Bronchial epithelial cell (primary cell): ENCODE results near the gene PKDCC. TPM values are rescaled to one million over a fixed set of nuclear protein-coding genes. Genes with fewer than 3 reads are reported as not detected.

ENCODE experiments used
- DNase-seq: peaks from one replicate; pipeline ENCODE4 v3.0.0-alpha.2; 2010; ENCODE audit warnings: low read depth
- FAIRE-seq: peaks from 2 replicates; lab custom pipeline; 2011; peaks lifted over from hg19 to GRCh38; lab: Jason Lieb, UNC
- H3K27me3 ChIP-seq: 2 replicates; pipeline ENCODE4 v1.5.1; 2011; ENCODE audit warnings: low read length; ENCODE audit not compliant: control insufficient read depth, insufficient read depth
- H3K36me3 ChIP-seq: 2 replicates; pipeline ENCODE4 v1.5.1; 2011; ENCODE audit warnings: low read length; ENCODE audit not compliant: control insufficient read depth, insufficient read depth
- H3K4me3 ChIP-seq: 2 replicates; pipeline ENCODE4 v1.5.1; 2011; ENCODE audit warnings: mild to moderate bottlenecking, low read depth, low read length, control low read depth
- CTCF ChIP-seq: IDR thresholded peaks from 2 replicates; pipeline ENCODE4 v1.5.1; 2011; ENCODE audit warnings: mild to moderate bottlenecking, moderate library complexity, low read length, control low read depth, inconsistent platforms; ENCODE audit not compliant: insufficient read depth, severe bottlenecking
- total RNA-seq: library from RNA; depleted of rRNA; stranded (reverse); fragments of >200 nt; gene quantifications from 2 replicates; pipeline ENCODE4 v1.2.1, GENCODE V29; 2014

Gene PKDCC
- total RNA-seq, 1 donor from 2014 or later, result 0.79 TPM

GRCh38 chr2:42028571-42029148 is 19.2 kb upstream of the PKDCC start:
- no peak for TF ChIP-seq CTCF
- H3K36me3 ChIP-seq, result no peaks in the 10 kb centered on the region
- H3K4me3 ChIP-seq, result no peak overlapping the region
- H3K27me3 ChIP-seq, result peaks cover 2% of the 10 kb centered on the region
- no peak for DNase-seq
- FAIRE-seq, result no peak

GRCh38 chr2:42029171-42029570 is 18.6 kb upstream of the PKDCC start:
- Histone ChIP-seq H3K27me3 (peaks cover 2% of the 10 kb centered on the region), H3K36me3 (no peaks in the 10 kb centered on the region), H3K4me3 (no peak overlapping the region)
- TF ChIP-seq CTCF, result no peak
- FAIRE-seq (no peak), DNase-seq (no peak)

- FAIRE-seq (no peak), DNase-seq (no peak)
- Histone ChIP-seq H3K36me3 (no peaks in the 10 kb centered on the region), H3K27me3 (peaks cover 2% of the 10 kb centered on the region), H3K4me3 (no peak overlapping the region)
- no peak for TF ChIP-seq CTCF
These were observed 18.1 kb upstream of the PKDCC start for GRCh38 chr2:42029639-42030199.

- no peak for TF ChIP-seq CTCF
- Histone ChIP-seq H3K27me3 (peaks cover 2% of the 10 kb centered on the region), H3K4me3 (no peak overlapping the region), H3K36me3 (no peaks in the 10 kb centered on the region)
- FAIRE-seq (no peak), DNase-seq (no peak)
These were observed 17.5 kb upstream of the PKDCC start for GRCh38 chr2:42030200-42030759.

GRCh38 chr2:42030829-42031228 is 17.0 kb upstream of the PKDCC start:
- Histone ChIP-seq H3K27me3 (peaks cover 2% of the 10 kb centered on the region), H3K36me3 (no peaks in the 10 kb centered on the region), H3K4me3 (no peak overlapping the region)
- DNase-seq (no peak), FAIRE-seq (no peak)
- TF ChIP-seq CTCF, result no peak
